Smooth muscle cell of the umbilical artery (primary cell): Measurements from ENCODE around the gene TAGLN3. TPM values are rescaled to one million over a fixed set of nuclear protein-coding genes. Genes with fewer than 3 reads are reported as not detected.

Experiments used
- total RNA-seq: library from RNA; depleted of rRNA; stranded (reverse); fragments of >200 nt; gene quantifications from 2 replicates; pipeline ENCODE4 v1.2.3, GENCODE V29; 2014

The TAGLN3 gene
- 1.8 and 10.6 TPM in 2 replicates for total RNA-seq

DNA sequence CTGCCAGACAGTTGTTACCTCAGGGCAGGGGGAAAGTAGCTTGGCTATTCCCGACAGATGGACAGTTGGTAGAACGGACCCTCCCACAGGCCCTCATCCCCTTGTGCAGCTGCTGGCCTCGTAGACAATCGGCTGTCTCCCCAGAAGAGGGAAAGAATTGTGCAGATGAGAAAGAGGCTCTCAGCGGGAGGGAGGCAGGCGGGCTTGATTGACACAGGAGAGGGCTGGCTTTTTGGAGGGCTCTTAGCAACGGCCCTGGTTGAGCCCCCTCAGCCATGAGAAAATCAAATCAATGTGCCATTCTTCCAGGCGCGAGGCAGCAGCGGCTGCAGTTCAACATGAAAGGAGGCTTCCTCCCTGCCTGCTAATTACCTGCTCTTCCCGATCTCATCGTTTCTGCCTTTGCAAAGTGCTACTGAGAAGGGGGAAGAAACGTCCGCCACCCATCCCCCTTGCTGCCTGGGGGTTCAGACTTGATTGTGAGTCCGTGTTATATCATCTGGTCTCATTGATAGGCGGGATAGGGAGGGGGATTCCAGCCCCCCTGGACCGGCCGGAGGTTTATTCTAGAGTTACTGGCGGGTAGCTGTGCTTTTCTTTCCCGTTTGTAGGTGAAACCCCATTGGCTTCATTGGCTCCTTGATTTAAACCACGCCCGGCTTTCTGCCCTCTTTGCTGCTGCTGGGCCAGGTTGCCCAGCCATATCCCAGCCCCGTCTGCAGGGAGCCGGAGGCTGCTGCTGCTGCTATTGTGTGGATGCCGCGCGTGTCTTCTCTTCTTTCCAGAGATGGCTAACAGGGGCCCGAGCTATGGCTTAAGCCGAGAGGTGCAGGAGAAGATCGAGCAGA lies at the start of gene TAGLN3:
TSS of gene TAGLN3 (plus strand) at position 287 of the 848 bp plus-strand sequence. CDS start at position 788, 501 bp downstream.

DNA sequence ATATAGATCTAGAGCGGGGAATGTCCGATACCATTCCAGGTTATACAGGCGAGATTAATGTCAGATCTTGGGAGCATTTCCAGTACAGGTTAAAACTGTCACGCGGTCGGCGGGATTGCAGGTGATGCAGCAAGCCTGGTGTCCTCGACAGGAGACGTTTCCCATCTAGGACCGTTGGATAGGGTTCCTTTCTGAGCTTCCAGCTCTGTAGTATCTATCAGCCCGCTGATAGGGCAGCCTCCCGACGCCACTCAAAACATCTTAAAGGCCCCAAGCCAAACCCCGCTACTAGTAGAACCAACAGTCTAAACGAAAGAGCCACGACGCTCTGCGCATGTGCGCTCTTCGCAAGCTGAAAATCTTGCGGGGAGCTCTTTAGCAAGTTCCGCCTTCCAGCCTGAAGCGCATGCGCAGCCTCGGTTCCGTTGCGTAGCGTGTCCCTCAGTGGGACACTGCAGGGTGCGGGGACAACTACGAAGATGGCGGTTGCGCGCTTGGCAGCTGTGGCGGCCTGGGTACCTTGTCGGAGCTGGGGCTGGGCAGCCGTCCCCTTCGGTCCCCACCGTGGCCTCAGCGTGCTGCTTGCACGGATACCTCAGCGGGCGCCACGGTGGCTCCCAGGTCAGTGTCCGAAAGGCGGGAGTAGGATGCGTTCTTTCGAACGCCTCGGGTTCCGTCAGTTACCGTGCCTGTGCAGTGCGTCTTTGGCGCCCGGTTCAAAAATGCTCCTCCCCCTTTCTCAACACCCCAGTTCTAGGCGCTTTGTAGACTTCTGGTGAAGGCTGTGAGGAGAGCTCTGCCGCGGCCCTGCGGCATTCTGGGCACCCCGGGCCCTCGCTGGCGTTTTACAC lies 19.9 kb upstream of the TAGLN3 start, which contains the start of gene ABHD10:
TSS of gene ABHD10 (plus strand) at position 444 of the 851 bp plus-strand sequence. CDS start at position 480, 36 bp downstream.

DNA sequence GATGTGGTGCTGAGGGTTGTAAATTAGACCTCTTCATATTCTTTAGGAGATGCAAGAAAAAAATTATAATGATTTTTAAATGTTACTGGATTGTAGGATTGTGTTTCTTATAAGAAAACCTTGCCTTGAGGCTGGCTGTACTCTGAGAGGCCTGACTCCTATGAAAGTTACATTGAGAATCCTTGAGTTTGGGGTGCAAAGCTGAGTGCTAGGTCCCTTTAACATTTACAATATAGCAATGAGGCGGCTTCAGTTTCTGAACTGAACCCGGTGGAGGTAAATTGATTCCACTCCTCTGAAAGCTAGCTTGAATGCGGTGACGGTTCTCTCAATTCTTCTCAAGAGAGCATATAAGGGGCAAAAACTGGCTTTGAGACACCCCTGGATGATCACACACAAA lies 35.7 kb downstream of the TAGLN3 start, which contains the start of gene TMPRSS7:
TSS of gene TMPRSS7 (plus strand) at position 301 of the 400 bp plus-strand sequence. CDS start 110 bp downstream, outside the sequence.

Other genes starting within 250 kb of the TAGLN3 start
- gene PHLDB2, start 139.7 kb upstream of the TAGLN3 start, total RNA-seq: 61.5 and 122 TPM in 2 replicates
- gene ABHD10, start 19.9 kb upstream of the TAGLN3 start, total RNA-seq: 54.0 and 63.6 TPM in 2 replicates
- gene TMPRSS7, start 35.8 kb downstream of the TAGLN3 start, total RNA-seq: under 0.01 TPM in 1 of 2 replicates, not detected in the other
- gene C3orf52, start 87.5 kb downstream of the TAGLN3 start, total RNA-seq: 10.7 and 19.1 TPM in 2 replicates
- not detected in 2 replicates for gene GCSAM, start 134.3 kb downstream of the TAGLN3 start, total RNA-seq